BLaER1 treated with 17β-estradiol and CSF1 and Interleukin-3, amounts not matched to agents 10 nM and 100 nM (cell line): ENCODE data around the gene TMEM187.

Experiments
- H3K27ac ChIP-seq, 11 experiments: shearing (Covaris generic); formaldehyde crosslinking; 2 replicates each; pipeline ENCODE4 v1.8.1; 2022
- H3K27me3 ChIP-seq, 11 experiments: shearing (Covaris generic); formaldehyde crosslinking; 2 replicates each; pipeline ENCODE4 v1.8.1; 2022
- H3K36me3 ChIP-seq, 11 experiments: shearing (Covaris generic); formaldehyde crosslinking; 2 replicates each; pipeline ENCODE4 v1.8.1; 2022
- H3K4me1 ChIP-seq, 10 experiments: shearing (Covaris generic); formaldehyde crosslinking; 2 replicates each; pipeline ENCODE4 v1.8.1; 2022
- H3K4me2 ChIP-seq, 11 experiments: shearing (Covaris generic); formaldehyde crosslinking; 2 replicates each; pipeline ENCODE4 v1.8.1; 2022
- H3K4me3 ChIP-seq, 10 experiments: shearing (Covaris generic); formaldehyde crosslinking; 2 replicates each; pipeline ENCODE4 v1.8.1; 2022
- H3K9ac ChIP-seq, 11 experiments: shearing (Covaris generic); formaldehyde crosslinking; 2 replicates each; pipeline ENCODE4 v1.8.1; 2022
- H3K9me3 ChIP-seq, 11 experiments: shearing (Covaris generic); formaldehyde crosslinking; replicated peaks in 1 of 11; 2 replicates each; pipeline ENCODE4 v1.8.1; 2022
- H4K20me1 ChIP-seq, 11 experiments: shearing (Covaris generic); formaldehyde crosslinking; 2 replicates each; pipeline ENCODE4 v1.8.1; 2022
- Cebpa-rat ChIP-seq, 11 experiments: shearing (Covaris generic); IDR thresholded peaks; 2 replicates each; pipeline ENCODE4 v1.8.1; 2022

Gene TMEM187

GRCh38 chrX:153926858-153927671, 45.5 kb upstream of the TMEM187 start:
- Histone ChIP-seq H3K36me3 (peaks cover 17 to 28% (median 24%) of the 10 kb centered on the region in 11 experiments; a peak in 20 of 22 replicates), H4K20me1 (peaks cover 81 to 97% (median 95%) of the 10 kb centered on the region in 11 experiments), H3K27ac (peak overlapping the region; percentile 82 to 100 (median 96)), H3K9ac (peak overlapping the region; percentile 82 to 100 (median 94)), H3K9me3 (peaks cover 0 to 23% (median 0%) of the 10 kb centered on the region in 11 experiments; a peak in 3 of 22 replicates), H3K4me1 (peaks cover 63 to 93% (median 85%) of the 10 kb centered on the region in 10 experiments), H3K4me2 (peak overlapping the region; percentile 87 to 99 (median 92)), H3K27me3 (peaks cover 63 to 84% (median 69%) of the 10 kb centered on the region in 11 experiments), H3K4me3 (peak overlapping the region; percentile 58 to 78 (median 69))
- peak in 7 of 11 experiments; percentile 12 to 73 (median 53); a peak in 7 of 22 replicates for TF ChIP-seq Cebpa-rat (IDR thresholded peaks at IDR 0.05)

- Histone ChIP-seq H3K4me1 (peaks cover 67 to 93% (median 84%) of the 10 kb centered on the region in 10 experiments), H3K27ac (peak overlapping the region; percentile 82 to 100 (median 96)), H4K20me1 (peaks cover 81 to 97% (median 95%) of the 10 kb centered on the region in 11 experiments)
Observed at GRCh38 chrX:153927672-153927921, 45.0 kb upstream of the TMEM187 start.

DNA sequence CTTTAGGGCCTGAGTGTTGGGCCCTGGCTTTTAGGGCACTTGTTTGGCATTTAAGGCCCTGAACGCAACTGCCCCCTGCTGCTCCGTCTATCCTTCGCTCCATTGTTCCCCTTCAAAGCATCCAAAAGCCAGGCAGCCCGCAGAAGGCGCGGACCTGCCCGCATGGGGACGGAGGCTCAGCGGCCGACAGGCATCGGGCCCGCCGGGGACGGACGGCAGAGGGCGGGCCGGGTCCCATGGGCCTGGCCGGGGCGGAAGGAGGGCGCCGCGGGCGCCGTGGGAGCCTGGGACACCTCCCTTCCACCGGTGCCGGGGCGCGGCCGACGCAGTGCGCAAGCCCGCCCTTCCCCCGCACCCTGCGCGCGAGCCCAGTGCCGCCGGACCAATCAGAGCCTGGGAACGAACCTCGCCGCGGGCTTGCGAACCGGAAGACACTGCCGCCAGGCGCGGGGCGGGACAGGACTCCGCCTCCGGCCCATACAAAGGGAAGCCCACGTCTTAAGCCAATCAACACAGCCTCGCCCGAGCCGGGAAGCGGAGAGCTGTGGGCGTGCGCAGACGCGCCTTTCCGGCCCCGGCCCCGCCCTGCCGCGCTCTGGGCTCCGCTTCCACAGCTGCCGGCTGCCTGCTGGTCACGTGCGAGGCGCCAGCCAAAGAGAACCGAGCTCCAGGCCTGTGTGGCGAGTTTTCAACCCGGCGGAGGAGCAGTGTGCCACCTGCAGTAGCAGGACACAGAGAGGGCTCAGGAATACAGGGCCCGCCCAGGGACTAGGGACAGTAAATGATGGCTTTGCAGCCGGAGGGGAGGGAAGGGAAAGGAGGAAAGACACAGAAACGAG, 44.4 kb upstream of the TMEM187 start:
- H3K27me3 ChIP-seq, result peaks cover 63 to 84% (median 69%) of the 10 kb centered on the region in 11 experiments
- H3K9ac ChIP-seq, result peak overlapping the region; percentile 82 to 100 (median 94)
- H3K4me3 ChIP-seq, result peak overlapping the region; percentile 58 to 78 (median 69)
- peak overlapping the region; percentile 82 to 100 (median 96) for H3K27ac ChIP-seq
- peaks cover 81 to 97% (median 95%) of the 10 kb centered on the region in 11 experiments for H4K20me1 ChIP-seq
- no peak for TF ChIP-seq Cebpa-rat (IDR thresholded peaks at IDR 0.05)
- peaks cover 0 to 23% (median 0%) of the 10 kb centered on the region in 11 experiments; a peak in 3 of 22 replicates for H3K9me3 ChIP-seq
- H3K4me2 ChIP-seq, result peak overlapping the region; percentile 87 to 99 (median 92)
- peaks cover 25 to 39% (median 35%) of the 10 kb centered on the region in 11 experiments; a peak in 21 of 22 replicates for H3K36me3 ChIP-seq
- peaks cover 66 to 93% (median 84%) of the 10 kb centered on the region in 10 experiments for H3K4me1 ChIP-seq

More at GRCh38 chrX:153927672-153927921, 45.0 kb upstream of the TMEM187 start:
- peaks cover 23 to 34% (median 30%) of the 10 kb centered on the region in 11 experiments; a peak in 21 of 22 replicates for H3K36me3 ChIP-seq
- H3K9me3 ChIP-seq, result peaks cover 0 to 23% (median 0%) of the 10 kb centered on the region in 11 experiments; a peak in 3 of 22 replicates
- H3K9ac ChIP-seq, result peak overlapping the region; percentile 82 to 100 (median 94)
- peaks cover 63 to 84% (median 69%) of the 10 kb centered on the region in 11 experiments for H3K27me3 ChIP-seq
- H3K4me3 ChIP-seq, result peak overlapping the region; percentile 58 to 78 (median 69)
- no peak for TF ChIP-seq Cebpa-rat (IDR thresholded peaks at IDR 0.05)
- peak overlapping the region; percentile 87 to 99 (median 92) for H3K4me2 ChIP-seq

- peaks cover 66 to 93% (median 82%) of the 10 kb centered on the region in 10 experiments for H3K4me1 ChIP-seq
- peaks cover 81 to 97% (median 95%) of the 10 kb centered on the region in 11 experiments for H4K20me1 ChIP-seq
- H3K27ac ChIP-seq, result peak overlapping the region in 10 of 11 experiments; percentile 35 to 100 (median 96); a peak in 20 of 22 replicates
- peak overlapping the region in 9 of 11 experiments; percentile 41 to 99 (median 63); a peak in 17 of 22 replicates for H3K9ac ChIP-seq
- H3K27me3 ChIP-seq, result peaks cover 63 to 84% (median 69%) of the 10 kb centered on the region in 11 experiments
- H3K36me3 ChIP-seq, result peaks cover 25 to 42% (median 38%) of the 10 kb centered on the region in 11 experiments; a peak in 21 of 22 replicates
- H3K4me3 ChIP-seq, result peak overlapping the region; percentile 33 to 75 (median 58); a peak in 19 of 20 replicates
- peaks cover 0 to 23% (median 0%) of the 10 kb centered on the region in 11 experiments; a peak in 3 of 22 replicates for H3K9me3 ChIP-seq
- no peak for TF ChIP-seq Cebpa-rat (IDR thresholded peaks at IDR 0.05)
- peak overlapping the region; percentile 79 to 99 (median 92) for H3K4me2 ChIP-seq
Observed at GRCh38 chrX:153928846-153929245, 43.7 kb upstream of the TMEM187 start.

GRCh38 chrX:153929576-153929975, 43.0 kb upstream of the TMEM187 start:
- H3K27ac ChIP-seq, result peak overlapping the region in 10 of 11 experiments; percentile 35 to 100 (median 96); a peak in 19 of 22 replicates
- no peak for TF ChIP-seq Cebpa-rat (IDR thresholded peaks at IDR 0.05)
- H3K4me3 ChIP-seq, result peak overlapping the region in 8 of 10 experiments; percentile 33 to 75 (median 53); a peak in 7 of 20 replicates
- peak overlapping the region; percentile 8 to 99 (median 60); a peak in 16 of 22 replicates for H3K9ac ChIP-seq
- H3K4me2 ChIP-seq, result peak overlapping the region; percentile 79 to 99 (median 92)
- peaks cover 63 to 84% (median 69%) of the 10 kb centered on the region in 11 experiments for H3K27me3 ChIP-seq
- peaks cover 62 to 89% (median 78%) of the 10 kb centered on the region in 10 experiments for H3K4me1 ChIP-seq
- peaks cover 0 to 23% (median 0%) of the 10 kb centered on the region in 11 experiments; a peak in 3 of 22 replicates for H3K9me3 ChIP-seq
- H3K36me3 ChIP-seq, result peaks cover 25 to 42% (median 38%) of the 10 kb centered on the region in 11 experiments; a peak in 21 of 22 replicates
- H4K20me1 ChIP-seq, result peaks cover 80 to 97% (median 95%) of the 10 kb centered on the region in 11 experiments

DNA sequence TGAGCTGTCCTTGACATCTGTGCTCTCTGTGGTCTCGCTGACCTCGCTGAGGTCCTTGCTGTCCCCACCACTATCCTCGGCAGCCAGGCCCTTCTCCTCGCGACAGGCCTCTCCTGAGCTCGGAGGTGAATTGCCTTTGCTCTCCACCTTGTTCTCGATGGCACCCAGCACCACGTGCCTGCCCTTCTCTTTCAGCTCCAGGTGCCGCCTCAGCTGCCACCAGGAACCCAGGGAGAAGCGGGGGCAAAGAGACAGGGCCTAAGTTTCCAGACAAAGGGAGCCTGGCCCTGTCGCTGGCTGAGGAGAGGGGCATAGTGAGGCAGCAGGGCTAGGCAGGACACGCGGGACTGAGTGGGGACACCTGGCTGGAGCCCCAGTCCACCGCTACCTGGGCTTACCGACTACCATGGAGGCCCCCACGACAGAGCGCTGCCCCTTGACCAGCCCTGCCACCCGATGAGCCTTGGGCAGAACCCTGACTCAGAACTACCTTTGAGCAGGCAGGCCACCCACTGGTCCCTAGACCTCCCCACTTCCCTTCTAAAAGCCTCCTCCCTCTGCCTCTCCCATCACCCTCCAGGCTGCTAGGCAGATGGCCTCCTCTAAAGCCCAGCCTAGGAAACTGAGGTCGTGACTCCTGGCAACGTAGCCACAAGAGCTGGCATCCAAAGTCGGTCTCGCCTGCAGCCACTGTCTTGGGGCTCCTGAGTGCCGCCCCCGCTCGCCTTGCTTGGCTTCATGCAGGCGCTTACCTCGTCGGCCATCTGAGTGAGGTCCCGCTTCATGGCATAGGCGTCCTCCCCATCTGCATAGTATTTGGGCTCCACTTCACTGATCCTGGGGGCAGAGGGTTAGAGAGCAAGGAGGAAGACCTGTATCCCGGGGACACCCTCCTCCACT, 42.3 kb upstream of the TMEM187 start:
- Histone ChIP-seq H3K27ac (peak overlapping the region in 10 of 11 experiments; percentile 10 to 100 (median 96); a peak in 17 of 22 replicates), H3K9ac (peak overlapping the region; percentile 9 to 99 (median 60); a peak in 17 of 22 replicates), H3K4me3 (no peak overlapping the region), H3K36me3 (peaks cover 25 to 42% (median 38%) of the 10 kb centered on the region in 11 experiments; a peak in 21 of 22 replicates), H3K27me3 (peaks cover 58 to 79% (median 64%) of the 10 kb centered on the region in 11 experiments), H3K4me1 (peaks cover 55 to 82% (median 72%) of the 10 kb centered on the region in 10 experiments), H3K4me2 (peak overlapping the region; percentile 79 to 99 (median 92)), H3K9me3 (peaks cover 0 to 21% (median 0%) of the 10 kb centered on the region in 11 experiments; a peak in 3 of 22 replicates), H4K20me1 (peaks cover 80 to 93% (median 91%) of the 10 kb centered on the region in 11 experiments)
- no peak for TF ChIP-seq Cebpa-rat (IDR thresholded peaks at IDR 0.05)

- H3K4me2 ChIP-seq, result peak overlapping the region in 8 of 11 experiments; percentile 0 to 96 (median 32); a peak in 7 of 22 replicates
- H4K20me1 ChIP-seq, result peaks cover 80 to 93% (median 88%) of the 10 kb centered on the region in 11 experiments
- peak overlapping the region in 7 of 11 experiments; percentile 10 to 100 (median 97); a peak in 8 of 22 replicates for H3K27ac ChIP-seq
- H3K4me1 ChIP-seq, result peaks cover 54 to 82% (median 70%) of the 10 kb centered on the region in 10 experiments
- peaks cover 0 to 13% (median 0%) of the 10 kb centered on the region in 11 experiments; a peak in 3 of 22 replicates for H3K9me3 ChIP-seq
- peaks cover 57 to 79% (median 64%) of the 10 kb centered on the region in 11 experiments for H3K27me3 ChIP-seq
- peak overlapping the region in 9 of 11 experiments; percentile 32 to 99 (median 63); a peak in 10 of 22 replicates for H3K9ac ChIP-seq
- H3K4me3 ChIP-seq, result no peak overlapping the region
- TF ChIP-seq Cebpa-rat (IDR thresholded peaks at IDR 0.05), result no peak
- peaks cover 25 to 42% (median 38%) of the 10 kb centered on the region in 11 experiments; a peak in 21 of 22 replicates for H3K36me3 ChIP-seq
Observed at GRCh38 chrX:153931151-153931550, 41.4 kb upstream of the TMEM187 start.
